ENCODE data around the gene ZBTB16. TPM values are rescaled to one million over a fixed set of nuclear protein-coding genes. Genes with fewer than 3 reads are reported as not detected.

Gene ZBTB16
- total and polyA plus RNA-seq, 4 donors: 21.4 to 224 (median 102) TPM

- H3K9me3 ChIP-seq (ENCODE audit: control insufficient read depth in 4 of 4, insufficient read depth in 3 of 4, low read length in 3 of 4): no peaks in the 10 kb centered on the region
- no peak overlapping the region for H3K4me3 ChIP-seq
- DNase-seq (no peak), ATAC-seq (ENCODE audit: insufficient read depth, low FRiP score) (no peak)
- H3K36me3 ChIP-seq (ENCODE audit: control insufficient read depth in 4 of 4, insufficient read depth in 4 of 4, low read length in 4 of 4): peaks cover 0 to 1% (median 0%) of the 10 kb centered on the region in 4 donors
- H3K27ac ChIP-seq (ENCODE audit: low read depth in 1 of 2, low read length in 1 of 2): peak overlapping the region; percentile 95 to 99
- WGBS, 2 donors: 66 to 78% methylated on average over 1 of the region's 1 CpG
- no peak overlapping the region for H3K9ac ChIP-seq (ENCODE audit: insufficient read depth in 1 of 2, low read length in 2 of 2)
- H3K4me1 ChIP-seq (ENCODE audit: control insufficient read depth in 5 of 5, insufficient read depth in 5 of 5, low read length in 5 of 5): peaks cover 21 to 70% (median 25%) of the 10 kb centered on the region in 5 donors
- TF ChIP-seq, protein P1, sequence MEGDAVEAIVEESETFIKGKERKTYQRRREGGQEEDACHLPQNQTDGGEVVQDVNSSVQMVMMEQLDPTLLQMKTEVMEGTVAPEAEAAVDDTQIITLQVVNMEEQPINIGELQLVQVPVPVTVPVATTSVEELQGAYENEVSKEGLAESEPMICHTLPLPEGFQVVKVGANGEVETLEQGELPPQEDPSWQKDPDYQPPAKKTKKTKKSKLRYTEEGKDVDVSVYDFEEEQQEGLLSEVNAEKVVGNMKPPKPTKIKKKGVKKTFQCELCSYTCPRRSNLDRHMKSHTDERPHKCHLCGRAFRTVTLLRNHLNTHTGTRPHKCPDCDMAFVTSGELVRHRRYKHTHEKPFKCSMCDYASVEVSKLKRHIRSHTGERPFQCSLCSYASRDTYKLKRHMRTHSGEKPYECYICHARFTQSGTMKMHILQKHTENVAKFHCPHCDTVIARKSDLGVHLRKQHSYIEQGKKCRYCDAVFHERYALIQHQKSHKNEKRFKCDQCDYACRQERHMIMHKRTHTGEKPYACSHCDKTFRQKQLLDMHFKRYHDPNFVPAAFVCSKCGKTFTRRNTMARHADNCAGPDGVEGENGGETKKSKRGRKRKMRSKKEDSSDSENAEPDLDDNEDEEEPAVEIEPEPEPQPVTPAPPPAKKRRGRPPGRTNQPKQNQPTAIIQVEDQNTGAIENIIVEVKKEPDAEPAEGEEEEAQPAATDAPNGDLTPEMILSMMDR (IDR thresholded peaks at IDR 0.05; ENCODE audit: control extremely low read depth, extremely low read depth): no peak
- no peaks in the 10 kb centered on the region for H3K27me3 ChIP-seq (ENCODE audit: control insufficient read depth in 3 of 3, insufficient read depth in 3 of 3, low read length in 2 of 3)
Observed at GRCh38 chr11:114178656-114179055, 119.1 kb downstream of the ZBTB16 start.

- H3K9ac ChIP-seq (ENCODE audit: insufficient read depth in 1 of 2, low read length in 2 of 2): peak overlapping the region in 1 of 2 donors; percentile 79
- H3K36me3 ChIP-seq (ENCODE audit: control insufficient read depth in 4 of 4, insufficient read depth in 4 of 4, low read length in 4 of 4): peaks cover 0 to 3% (median 0%) of the 10 kb centered on the region in 4 donors
- peak overlapping the region; percentile 96 to 99 for H3K27ac ChIP-seq (ENCODE audit: low read depth in 1 of 2, low read length in 1 of 2)
- H3K27me3 ChIP-seq (ENCODE audit: control insufficient read depth in 3 of 3, insufficient read depth in 3 of 3, low read length in 2 of 3): no peaks in the 10 kb centered on the region
- TF ChIP-seq, protein P1 (IDR thresholded peaks at IDR 0.05; ENCODE audit: control extremely low read depth, extremely low read depth): no peak
- no peaks in the 10 kb centered on the region for H3K9me3 ChIP-seq (ENCODE audit: control insufficient read depth in 4 of 4, insufficient read depth in 3 of 4, low read length in 3 of 4)
- ATAC-seq (ENCODE audit: insufficient read depth, low FRiP score) (peak; percentile 89), DNase-seq (peak; percentile 85 to 97 (median 96))
- peaks cover 21 to 65% (median 25%) of the 10 kb centered on the region in 5 donors for H3K4me1 ChIP-seq (ENCODE audit: control insufficient read depth in 5 of 5, insufficient read depth in 5 of 5, low read length in 5 of 5)
- WGBS, 2 donors: 8 to 19% methylated on average over 5 of the region's 5 CpGs
- H3K4me3 ChIP-seq: no peak overlapping the region
Observed at GRCh38 chr11:114179234-114179941, 119.9 kb downstream of the ZBTB16 start.

DNA sequence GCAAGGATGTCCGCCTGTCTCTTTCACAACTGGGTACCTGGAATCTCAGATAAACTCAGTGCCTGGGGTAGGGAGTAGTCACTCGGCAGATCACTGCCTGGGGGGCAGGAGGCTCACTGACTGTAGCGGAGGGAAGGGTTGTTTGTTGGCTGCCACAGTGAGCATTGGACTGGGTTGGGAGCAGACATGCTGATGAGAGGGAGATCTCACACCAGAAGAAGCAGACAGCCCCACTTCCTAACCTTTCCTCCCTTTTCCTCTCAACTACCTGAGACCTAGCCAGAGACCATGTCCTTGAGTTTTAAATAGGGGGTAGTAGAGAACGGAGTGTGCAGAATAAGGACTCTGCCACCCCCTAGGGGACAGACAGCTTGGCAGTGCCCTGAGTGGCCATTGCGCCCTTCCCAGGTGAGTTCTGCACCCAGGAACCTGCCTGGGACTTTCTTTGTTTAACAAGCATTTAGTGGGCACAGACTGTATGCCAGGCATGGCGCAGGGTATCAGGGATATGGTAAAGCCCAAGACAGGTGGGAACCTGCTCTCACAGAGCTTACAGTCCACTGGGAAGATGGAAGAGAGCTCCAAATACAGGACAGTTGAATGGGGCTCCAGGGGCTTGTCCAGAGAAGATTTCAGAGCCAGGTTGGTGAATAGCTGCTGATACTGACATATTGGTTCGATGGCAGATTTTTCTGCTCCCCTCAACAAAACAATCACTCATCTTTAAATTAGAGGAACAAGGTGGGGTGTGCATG, 121.0 kb downstream of the ZBTB16 start:
- WGBS, 2 donors: 54 to 70% methylated on average over 7 of the region's 7 CpGs
- Histone ChIP-seq H3K9ac (ENCODE audit: insufficient read depth in 1 of 2, low read length in 2 of 2) (peak overlapping the region; percentile 39 to 79), H3K27me3 (ENCODE audit: control insufficient read depth in 3 of 3, insufficient read depth in 3 of 3, low read length in 2 of 3) (no peaks in the 10 kb centered on the region), H3K4me1 (ENCODE audit: control insufficient read depth in 5 of 5, insufficient read depth in 5 of 5, low read length in 5 of 5) (peaks cover 21 to 57% (median 25%) of the 10 kb centered on the region in 5 donors), H3K4me3 (peak overlapping the region; percentile 17), H3K27ac (ENCODE audit: low read depth in 1 of 2, low read length in 1 of 2) (peak overlapping the region; percentile 96 to 99), H3K9me3 (ENCODE audit: control insufficient read depth in 4 of 4, insufficient read depth in 3 of 4, low read length in 3 of 4) (no peaks in the 10 kb centered on the region), H3K36me3 (ENCODE audit: control insufficient read depth in 4 of 4, insufficient read depth in 4 of 4, low read length in 4 of 4) (peaks cover 0 to 9% (median 0%) of the 10 kb centered on the region in 4 donors)
- TF ChIP-seq, protein P1 (IDR thresholded peaks at IDR 0.05; ENCODE audit: control extremely low read depth, extremely low read depth): peak; percentile 62
- peak; percentile 43 for ATAC-seq (ENCODE audit: insufficient read depth, low FRiP score)
- DNase-seq: peak in 2 of 3 donors; percentile 57 to 68
